HEK293 (cell line): ENCODE measurements around the gene SLC49A3.

Experiments
- CTCF ChIA-PET: fragments of 350-600 bp; formaldehyde crosslinking; extraction: SDS; loops from one replicate; lab custom pipeline; 2021; ENCODE audit warnings: antibody characterized with exemption; lab: Yijun Ruan, JAX
- POLR2A ChIA-PET: fragments of 300-600 bp; formaldehyde crosslinking; extraction: SDS; loops from one replicate; lab custom pipeline; 2020; ENCODE audit warnings: antibody characterized with exemption, inconsistent platforms; lab: Yijun Ruan, JAX
- H3K27ac ChIP-seq: fragments of 200-500 bp; sonication (Bioruptor generic); 2 replicates; pipeline ENCODE4 v1.5.1; 2014; ENCODE audit warnings: low read depth, low read length, control low read depth, inconsistent platforms; ENCODE audit errors: extremely low read depth
- H3K36me3 ChIP-seq, 2 experiments: fragments of 200-500 bp in 1 of 2; sonication (Bioruptor generic) in 1 of 2; 1 replicate in 1 of 2; 2 replicates in 1 of 2; pipeline ENCODE4 v1.5.1; 2014 to 2017; ENCODE audit warnings: inconsistent platforms in 2 of 2, low read length in 2 of 2; ENCODE audit not compliant: control insufficient read depth in 2 of 2, insufficient read depth in 1 of 2
- H3K4me1 ChIP-seq: fragments of 200-500 bp; sonication (Bioruptor generic); 2 replicates; pipeline ENCODE4 v1.5.1; 2014; ENCODE audit warnings: mild to moderate bottlenecking, low read length, inconsistent platforms; ENCODE audit not compliant: control insufficient read depth, insufficient read depth
- H3K4me3 ChIP-seq: 2 replicates; pipeline ENCODE4 v1.5.1; 2011; ENCODE audit warnings: low read depth, mild to moderate bottlenecking, control low read depth, low read length, moderate library complexity
- H3K9me3 ChIP-seq: fragments of 200-500 bp; sonication (Bioruptor generic); 2 replicates; pipeline ENCODE4 v1.5.1; 2014; ENCODE audit warnings: low read depth, low read length, inconsistent platforms; ENCODE audit not compliant: control insufficient read depth, insufficient read depth
- INSM2 ChIP-seq: fragments of 450-650 bp; formaldehyde crosslinking; IDR thresholded peaks from 2 replicates; pipeline ENCODE4 v1.5.1; 2016; ENCODE audit warnings: missing biosample characterization, missing genetic modification characterization
- KLF17 ChIP-seq: fragments of 450-650 bp; formaldehyde crosslinking; IDR thresholded peaks from 2 replicates; pipeline ENCODE4 v1.5.1; 2016; ENCODE audit warnings: missing biosample characterization, missing genetic modification characterization
- SP2 ChIP-seq: fragments of 450-650 bp; formaldehyde crosslinking; IDR thresholded peaks from 2 replicates; pipeline ENCODE4 v1.5.1; 2016; ENCODE audit warnings: missing biosample characterization, missing genetic modification characterization
- TRIM28 ChIP-seq: IDR thresholded peaks from 2 replicates; pipeline ENCODE4 v1.6.1; 2011; ENCODE audit warnings: low read length, control low read depth, borderline replicate concordance
- YY2 ChIP-seq: fragments of 450-650 bp; formaldehyde crosslinking; IDR thresholded peaks from 2 replicates; pipeline ENCODE4 v1.5.1; 2016; ENCODE audit warnings: missing biosample characterization, missing genetic modification characterization
- ZBTB21 ChIP-seq: fragments of 450-650 bp; formaldehyde crosslinking; IDR thresholded peaks from 2 replicates; pipeline ENCODE4 v1.5.1; 2017; ENCODE audit warnings: missing biosample characterization, missing genetic modification characterization
- ZFHX2 ChIP-seq: fragments of 450-650 bp; formaldehyde crosslinking; conservative IDR thresholded peaks from 2 replicates; pipeline ENCODE4 v1.5.1; 2016; ENCODE audit warnings: missing biosample characterization, missing genetic modification characterization
- ZIC2 ChIP-seq: fragments of 450-650 bp; formaldehyde crosslinking; IDR thresholded peaks from 2 replicates; pipeline ENCODE4 v1.5.1; 2016; ENCODE audit warnings: missing biosample characterization, missing genetic modification characterization
- ZNF169 ChIP-seq: fragments of 450-650 bp; formaldehyde crosslinking; IDR thresholded peaks from 2 replicates; pipeline ENCODE4 v1.5.1; 2016; ENCODE audit warnings: missing biosample characterization, missing genetic modification characterization
- ZNF202 ChIP-seq: fragments of 450-650 bp; formaldehyde crosslinking; IDR thresholded peaks from 2 replicates; pipeline ENCODE4 v1.5.1; 2016; ENCODE audit warnings: missing biosample characterization, missing genetic modification characterization, borderline replicate concordance
- ZNF239 ChIP-seq: fragments of 450-650 bp; formaldehyde crosslinking; IDR thresholded peaks from 2 replicates; pipeline ENCODE4 v1.5.1; 2016; ENCODE audit warnings: missing biosample characterization, missing genetic modification characterization
- ZNF366 ChIP-seq: fragments of 450-650 bp; formaldehyde crosslinking; conservative IDR thresholded peaks from 2 replicates; pipeline ENCODE4 v1.5.1; 2016; ENCODE audit warnings: missing biosample characterization, missing genetic modification characterization
- ZNF426 ChIP-seq: fragments of 450-650 bp; formaldehyde crosslinking; IDR thresholded peaks from 2 replicates; pipeline ENCODE4 v1.5.1; 2017; ENCODE audit warnings: missing biosample characterization, missing genetic modification characterization, mild to moderate bottlenecking, inconsistent platforms, moderate library complexity
- ZNF654 ChIP-seq: fragments of 450-650 bp; formaldehyde crosslinking; IDR thresholded peaks from 2 replicates; pipeline ENCODE4 v1.5.1; 2016; ENCODE audit warnings: low read depth, missing biosample characterization, missing genetic modification characterization
- ZNF707 ChIP-seq: fragments of 450-650 bp; formaldehyde crosslinking; IDR thresholded peaks from 2 replicates; pipeline ENCODE4 v1.5.1; 2016; ENCODE audit warnings: missing biosample characterization, missing genetic modification characterization
- ZNF768 ChIP-seq: fragments of 450-650 bp; formaldehyde crosslinking; IDR thresholded peaks from 2 replicates; pipeline ENCODE4 v1.5.1; 2018; ENCODE audit warnings: missing biosample characterization, mild to moderate bottlenecking, missing genetic modification characterization
- ZNF830 ChIP-seq: fragments of 450-650 bp; IDR thresholded peaks from 2 replicates; pipeline ENCODE4 v1.5.0; 2018; ENCODE audit warnings: missing biosample characterization, missing genetic modification characterization, low read depth, mild to moderate bottlenecking, moderate library complexity
- TF ChIP-seq, protein P1 (sequence below): fragments of 450-650 bp; formaldehyde crosslinking; IDR thresholded peaks from 2 replicates; pipeline ENCODE4 v1.5.1; 2016; ENCODE audit warnings: missing biosample characterization, missing genetic modification characterization, borderline replicate concordance
- TF ChIP-seq, protein P2 (sequence below): fragments of 450-650 bp; formaldehyde crosslinking; IDR thresholded peaks from 2 replicates; pipeline ENCODE4; 2016; ENCODE audit warnings: missing biosample characterization, missing genetic modification characterization
- TF ChIP-seq, protein P3 (sequence below): fragments of 450-650 bp; formaldehyde crosslinking; IDR thresholded peaks from 2 replicates; pipeline ENCODE4 v1.5.1; 2016; ENCODE audit warnings: missing biosample characterization, missing genetic modification characterization, borderline replicate concordance

Gene SLC49A3

DNA sequence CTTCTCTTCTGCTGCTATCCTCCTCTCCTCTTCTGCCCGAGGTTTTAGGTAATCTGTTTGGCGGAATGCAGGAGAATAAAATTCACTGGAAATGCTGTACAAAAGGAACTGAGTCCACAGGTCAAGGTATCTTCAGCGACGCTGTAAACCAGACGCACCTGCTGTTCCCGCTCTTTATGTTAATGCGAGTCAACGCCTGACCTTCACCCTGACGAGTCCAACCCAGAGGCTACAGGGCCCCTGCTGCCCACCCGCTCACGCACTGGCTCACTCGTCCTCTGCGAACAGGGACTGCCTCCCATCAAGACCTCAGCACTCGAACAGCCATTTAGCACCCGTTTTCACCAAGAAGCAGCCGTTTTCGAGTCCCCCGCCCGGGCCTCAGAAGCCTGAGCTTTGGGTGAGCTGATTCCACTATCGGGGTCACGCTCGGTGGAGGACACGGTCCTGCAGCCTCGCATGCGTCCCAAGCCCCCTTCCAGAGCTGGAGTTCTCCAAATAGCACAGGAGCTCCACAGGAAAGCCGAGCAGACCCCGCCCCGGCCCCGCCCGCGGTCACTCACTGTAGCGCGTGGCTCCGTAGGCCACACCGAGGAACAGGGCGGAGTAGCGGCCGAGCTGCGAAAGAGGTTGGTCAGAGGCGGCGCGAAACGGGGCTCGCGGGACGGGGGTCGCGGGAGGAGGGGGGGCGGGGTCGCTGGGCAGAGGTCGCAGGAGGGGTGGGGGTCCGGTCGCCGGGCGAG, 15.4 kb downstream of the SLC49A3 start:
- peak overlapping the region; percentile 37; the same call in 1 of the 2 replicates for H3K27ac ChIP-seq
- peaks cover 3% of the 10 kb centered on the region for H3K4me1 ChIP-seq
- H3K9me3 ChIP-seq = no peaks in the 10 kb centered on the region
- TF ChIP-seq ZNF830 = no peak
- TF ChIP-seq INSM2 (tag by site-specific recombination) = no peak
- no peak for TF ChIP-seq TRIM28
- no peak for TF ChIP-seq ZIC2 (tag by site-specific recombination)
- TF ChIP-seq ZNF426 (tag by site-specific recombination) = no peak
- no peak for TF ChIP-seq ZNF654
- no peak for TF ChIP-seq ZNF707 (tag by site-specific recombination)
- TF ChIP-seq, protein P1, sequence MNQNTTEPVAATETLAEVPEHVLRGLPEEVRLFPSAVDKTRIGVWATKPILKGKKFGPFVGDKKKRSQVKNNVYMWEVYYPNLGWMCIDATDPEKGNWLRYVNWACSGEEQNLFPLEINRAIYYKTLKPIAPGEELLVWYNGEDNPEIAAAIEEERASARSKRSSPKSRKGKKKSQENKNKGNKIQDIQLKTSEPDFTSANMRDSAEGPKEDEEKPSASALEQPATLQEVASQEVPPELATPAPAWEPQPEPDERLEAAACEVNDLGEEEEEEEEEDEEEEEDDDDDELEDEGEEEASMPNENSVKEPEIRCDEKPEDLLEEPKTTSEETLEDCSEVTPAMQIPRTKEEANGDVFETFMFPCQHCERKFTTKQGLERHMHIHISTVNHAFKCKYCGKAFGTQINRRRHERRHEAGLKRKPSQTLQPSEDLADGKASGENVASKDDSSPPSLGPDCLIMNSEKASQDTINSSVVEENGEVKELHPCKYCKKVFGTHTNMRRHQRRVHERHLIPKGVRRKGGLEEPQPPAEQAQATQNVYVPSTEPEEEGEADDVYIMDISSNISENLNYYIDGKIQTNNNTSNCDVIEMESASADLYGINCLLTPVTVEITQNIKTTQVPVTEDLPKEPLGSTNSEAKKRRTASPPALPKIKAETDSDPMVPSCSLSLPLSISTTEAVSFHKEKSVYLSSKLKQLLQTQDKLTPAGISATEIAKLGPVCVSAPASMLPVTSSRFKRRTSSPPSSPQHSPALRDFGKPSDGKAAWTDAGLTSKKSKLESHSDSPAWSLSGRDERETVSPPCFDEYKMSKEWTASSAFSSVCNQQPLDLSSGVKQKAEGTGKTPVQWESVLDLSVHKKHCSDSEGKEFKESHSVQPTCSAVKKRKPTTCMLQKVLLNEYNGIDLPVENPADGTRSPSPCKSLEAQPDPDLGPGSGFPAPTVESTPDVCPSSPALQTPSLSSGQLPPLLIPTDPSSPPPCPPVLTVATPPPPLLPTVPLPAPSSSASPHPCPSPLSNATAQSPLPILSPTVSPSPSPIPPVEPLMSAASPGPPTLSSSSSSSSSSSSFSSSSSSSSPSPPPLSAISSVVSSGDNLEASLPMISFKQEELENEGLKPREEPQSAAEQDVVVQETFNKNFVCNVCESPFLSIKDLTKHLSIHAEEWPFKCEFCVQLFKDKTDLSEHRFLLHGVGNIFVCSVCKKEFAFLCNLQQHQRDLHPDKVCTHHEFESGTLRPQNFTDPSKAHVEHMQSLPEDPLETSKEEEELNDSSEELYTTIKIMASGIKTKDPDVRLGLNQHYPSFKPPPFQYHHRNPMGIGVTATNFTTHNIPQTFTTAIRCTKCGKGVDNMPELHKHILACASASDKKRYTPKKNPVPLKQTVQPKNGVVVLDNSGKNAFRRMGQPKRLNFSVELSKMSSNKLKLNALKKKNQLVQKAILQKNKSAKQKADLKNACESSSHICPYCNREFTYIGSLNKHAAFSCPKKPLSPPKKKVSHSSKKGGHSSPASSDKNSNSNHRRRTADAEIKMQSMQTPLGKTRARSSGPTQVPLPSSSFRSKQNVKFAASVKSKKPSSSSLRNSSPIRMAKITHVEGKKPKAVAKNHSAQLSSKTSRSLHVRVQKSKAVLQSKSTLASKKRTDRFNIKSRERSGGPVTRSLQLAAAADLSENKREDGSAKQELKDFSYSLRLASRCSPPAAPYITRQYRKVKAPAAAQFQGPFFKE = no peak
- TF ChIP-seq SP2 = no peak
- peaks cover 0 to 35% of the 10 kb centered on the region in 2 experiments; a peak in 2 of 3 replicates for H3K36me3 ChIP-seq
- CTCF ChIA-PET = interaction anchor here (0.7 to 2.4 kb wide), 4 partner anchors 11 to 848 kb away, joined by 3 to 6 read pairs (median 3); no protein-coding TSS in a partner anchor
- peak overlapping the region; percentile 69 for H3K4me3 ChIP-seq
- POLR2A ChIA-PET = interaction anchor here (0.6 to 1.4 kb wide), 4 partner anchors 10 to 66 kb away, joined by 4 read pairs; no protein-coding TSS in a partner anchor

DNA sequence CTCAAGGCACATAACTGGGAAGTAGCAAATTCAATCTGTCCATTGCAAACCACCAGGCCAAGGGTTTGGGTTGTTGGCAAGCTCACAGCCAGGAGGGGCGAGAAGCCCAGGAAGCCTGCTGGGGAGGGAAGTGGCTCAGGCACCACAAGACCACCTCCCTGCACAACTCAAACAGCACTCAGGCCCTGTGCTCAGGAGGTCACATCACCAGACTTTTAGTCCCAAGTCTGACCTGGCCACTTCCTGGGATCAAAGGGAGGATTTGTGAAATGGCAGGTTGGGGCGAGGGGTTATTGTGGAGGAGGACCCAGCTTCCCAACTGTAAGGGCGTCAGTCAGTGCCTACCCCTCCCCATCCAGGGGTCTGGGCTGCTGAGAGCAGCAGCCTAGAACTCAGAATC, 17.2 kb downstream of the SLC49A3 start:
- POLR2A ChIA-PET = no interaction called here
- CTCF ChIA-PET = interaction anchor here (1.0 kb wide), 1 partner anchor 72 kb away, joined by 3 read pairs; no protein-coding TSS in a partner anchor
- peaks cover 3% of the 10 kb centered on the region for H3K4me1 ChIP-seq
- TF ChIP-seq, protein P2, sequence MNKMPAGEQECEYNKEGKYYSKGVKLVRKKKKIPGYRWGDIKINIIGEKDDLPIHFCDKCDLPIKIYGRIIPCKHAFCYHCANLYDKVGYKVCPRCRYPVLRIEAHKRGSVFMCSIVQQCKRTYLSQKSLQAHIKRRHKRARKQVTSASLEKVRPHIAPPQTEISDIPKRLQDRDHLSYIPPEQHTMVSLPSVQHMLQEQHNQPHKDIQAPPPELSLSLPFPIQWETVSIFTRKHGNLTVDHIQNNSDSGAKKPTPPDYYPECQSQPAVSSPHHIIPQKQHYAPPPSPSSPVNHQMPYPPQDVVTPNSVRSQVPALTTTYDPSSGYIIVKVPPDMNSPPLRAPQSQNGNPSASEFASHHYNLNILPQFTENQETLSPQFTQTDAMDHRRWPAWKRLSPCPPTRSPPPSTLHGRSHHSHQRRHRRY (tag by site-specific recombination) = no peak
- TF ChIP-seq ZFHX2 (no peak), ZNF169 (no peak), ZNF202 (tag by site-specific recombination) (no peak), YY2 (tag by site-specific recombination) (no peak), ZNF366 (tag by site-specific recombination) (no peak), KLF17 (tag by site-specific recombination) (no peak), ZBTB21 (tag by site-specific recombination) (no peak), ZNF239 (tag by site-specific recombination) (no peak), ZNF768 (tag by site-specific recombination) (no peak)
- TF ChIP-seq, protein P3, sequence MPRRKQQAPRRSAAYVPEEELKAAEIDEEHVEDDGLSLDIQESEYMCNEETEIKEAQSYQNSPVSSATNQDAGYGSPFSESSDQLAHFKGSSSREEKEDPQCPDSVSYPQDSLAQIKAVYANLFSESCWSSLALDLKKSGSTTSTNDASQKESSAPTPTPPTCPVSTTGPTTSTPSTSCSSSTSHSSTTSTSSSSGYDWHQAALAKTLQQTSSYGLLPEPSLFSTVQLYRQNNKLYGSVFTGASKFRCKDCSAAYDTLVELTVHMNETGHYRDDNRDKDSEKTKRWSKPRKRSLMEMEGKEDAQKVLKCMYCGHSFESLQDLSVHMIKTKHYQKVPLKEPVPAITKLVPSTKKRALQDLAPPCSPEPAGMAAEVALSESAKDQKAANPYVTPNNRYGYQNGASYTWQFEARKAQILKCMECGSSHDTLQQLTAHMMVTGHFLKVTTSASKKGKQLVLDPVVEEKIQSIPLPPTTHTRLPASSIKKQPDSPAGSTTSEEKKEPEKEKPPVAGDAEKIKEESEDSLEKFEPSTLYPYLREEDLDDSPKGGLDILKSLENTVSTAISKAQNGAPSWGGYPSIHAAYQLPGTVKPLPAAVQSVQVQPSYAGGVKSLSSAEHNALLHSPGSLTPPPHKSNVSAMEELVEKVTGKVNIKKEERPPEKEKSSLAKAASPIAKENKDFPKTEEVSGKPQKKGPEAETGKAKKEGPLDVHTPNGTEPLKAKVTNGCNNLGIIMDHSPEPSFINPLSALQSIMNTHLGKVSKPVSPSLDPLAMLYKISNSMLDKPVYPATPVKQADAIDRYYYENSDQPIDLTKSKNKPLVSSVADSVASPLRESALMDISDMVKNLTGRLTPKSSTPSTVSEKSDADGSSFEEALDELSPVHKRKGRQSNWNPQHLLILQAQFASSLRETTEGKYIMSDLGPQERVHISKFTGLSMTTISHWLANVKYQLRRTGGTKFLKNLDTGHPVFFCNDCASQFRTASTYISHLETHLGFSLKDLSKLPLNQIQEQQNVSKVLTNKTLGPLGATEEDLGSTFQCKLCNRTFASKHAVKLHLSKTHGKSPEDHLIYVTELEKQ (tag by site-specific recombination) = no peak
- TF ChIP-seq, all 188 proteins: peak for 0
- peaks cover 0 to 35% of the 10 kb centered on the region in 2 experiments; a peak in 2 of 3 replicates for H3K36me3 ChIP-seq
- no peaks in the 10 kb centered on the region for H3K9me3 ChIP-seq
- no peak overlapping the region for H3K27ac ChIP-seq
- no peak overlapping the region for H3K4me3 ChIP-seq
